Measurements from ENCODE around the gene SORCS2.

GRCh38 chr4:7248857-7249256 is 56.5 kb downstream of the SORCS2 start:
- TF ChIP-seq CTCF (IDR thresholded peaks at IDR 0.05; ENCODE audit: low read depth, low read length, poor library complexity, severe bottlenecking) (no peak), EZH2phosphoT487 (IDR thresholded peaks at IDR 0.05; ENCODE audit: borderline replicate concordance, low read length) (no peak)

Data from DOHH2 (cell line).